Mononuclear cell (primary cell): ENCODE results near the gene PLK4. TPM values are rescaled to one million over a fixed set of nuclear protein-coding genes. Genes with fewer than 3 reads are reported as not detected.
A peak's percentile ranks its signal among the peaks of the same experiment; 100 is the strongest.
"Not testable (repeated sequence)": the region's sequence is repeated elsewhere in the genome, so short reads cannot be mapped to it uniquely, and the experiment has no call there.

Experiments used
- H3K27me3 ChIP-seq: 2 replicates; pipeline ENCODE4 v1.6.0; 2011; ENCODE audit warnings: low read length, control low read depth; ENCODE audit not compliant: insufficient read depth
- H3K4me1 ChIP-seq: 2 replicates; pipeline ENCODE4 v1.5.1; 2011; ENCODE audit warnings: mild to moderate bottlenecking, low read length, control low read depth; ENCODE audit not compliant: insufficient read depth
- H3K4me3 ChIP-seq: 2 replicates; pipeline ENCODE4 v1.5.1; 2011; ENCODE audit warnings: mild to moderate bottlenecking, low read length, moderate library complexity
- H3K9me3 ChIP-seq: 2 replicates; pipeline ENCODE4 v1.5.1; 2011; ENCODE audit warnings: low read depth, mild to moderate bottlenecking, control low read depth, low read length
- total RNA-seq: library from RNA; depleted of rRNA; stranded (reverse); fragments of >200 nt; gene quantifications from one replicate; pipeline ENCODE4 v1.2.3, GENCODE V29; 2012

Gene PLK4
- total RNA-seq, 1 donor = 4.4 TPM

DNA sequence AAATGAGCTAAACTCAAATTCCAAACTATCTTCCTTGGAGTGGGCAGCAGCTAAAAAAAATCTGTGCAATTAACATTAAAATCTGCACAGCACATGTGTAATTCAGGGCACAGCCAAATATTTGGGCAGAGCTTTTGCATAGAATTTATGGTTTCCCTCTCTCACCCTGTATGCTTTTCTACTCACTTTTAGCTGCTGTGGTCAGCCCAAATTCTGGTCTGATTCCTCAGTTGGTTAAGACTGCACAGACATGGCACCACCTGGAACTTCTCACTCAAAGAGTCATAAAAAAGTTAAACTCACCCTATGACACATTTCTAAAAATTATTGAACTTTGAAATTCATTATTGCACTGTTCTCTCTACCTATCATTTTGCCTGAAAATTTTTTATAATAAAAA lies 4.9 kb upstream of the PLK4 start:
- no peak overlapping the region for H3K4me3 ChIP-seq
- no peaks in the 10 kb centered on the region for H3K9me3 ChIP-seq
- H3K27me3 ChIP-seq = no peaks in the 10 kb centered on the region
- H3K4me1 ChIP-seq = peaks cover 4% of the 10 kb centered on the region

DNA sequence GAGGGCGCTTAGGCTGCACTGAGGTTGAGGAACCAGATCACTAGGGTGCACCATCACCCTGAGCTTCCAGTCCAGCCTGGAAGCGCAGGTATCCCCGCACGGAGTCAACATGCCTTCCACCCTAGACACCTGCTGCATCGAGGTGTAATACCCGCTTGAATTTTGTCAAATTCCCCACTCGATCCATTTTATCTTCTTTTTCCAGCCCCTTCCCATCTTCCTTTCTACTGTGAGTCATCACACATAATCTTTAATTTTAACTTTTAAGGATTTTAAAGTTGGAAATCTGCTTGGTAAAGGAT lies 821 bp downstream of the PLK4 start:
- peaks cover 11% of the 10 kb centered on the region for H3K4me1 ChIP-seq
- H3K27me3 ChIP-seq = no peaks in the 10 kb centered on the region
- H3K9me3 ChIP-seq = no peaks in the 10 kb centered on the region
- H3K4me3 ChIP-seq = peak overlapping the region; percentile 91

DNA sequence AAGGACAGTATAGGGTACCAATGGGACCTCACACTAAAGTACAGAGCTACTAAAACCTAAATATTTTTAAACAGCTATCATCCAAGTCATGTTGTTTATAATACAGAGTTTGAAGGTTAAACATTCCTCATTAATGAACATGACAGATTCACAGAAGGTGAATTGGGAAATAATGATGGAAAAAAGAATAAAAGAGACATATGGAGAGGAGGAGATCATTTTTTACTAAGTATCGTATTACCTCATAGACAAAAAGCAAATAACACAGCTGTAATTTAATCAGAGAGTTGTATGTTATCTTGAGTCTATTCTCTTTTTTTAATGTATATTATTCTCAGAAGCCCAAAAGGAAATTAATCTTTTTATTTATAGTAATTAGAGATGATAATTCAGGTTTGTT lies 7.9 kb downstream of the PLK4 start:
- no peaks in the 10 kb centered on the region for H3K9me3 ChIP-seq
- no peak overlapping the region for H3K4me3 ChIP-seq

DNA sequence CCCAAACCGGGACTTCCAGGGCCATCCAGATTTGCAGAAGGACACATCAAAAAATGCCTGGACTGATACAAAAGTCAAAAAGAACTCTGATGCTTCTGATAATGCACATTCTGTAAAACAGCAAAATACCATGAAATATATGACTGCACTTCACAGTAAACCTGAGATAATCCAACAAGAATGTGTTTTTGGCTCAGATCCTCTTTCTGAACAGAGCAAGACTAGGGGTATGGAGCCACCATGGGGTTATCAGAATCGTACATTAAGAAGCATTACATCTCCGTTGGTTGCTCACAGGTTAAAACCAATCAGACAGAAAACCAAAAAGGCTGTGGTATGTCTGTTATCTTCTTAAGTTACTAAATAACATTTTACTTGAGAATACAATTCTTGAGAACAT lies 9.2 kb downstream of the PLK4 start:
- Histone ChIP-seq H3K4me3 (no peak overlapping the region), H3K4me1 (no peaks in the 10 kb centered on the region), H3K9me3 (no peaks in the 10 kb centered on the region), H3K27me3 (no peaks in the 10 kb centered on the region)

More for the DNA sequence above, 7.9 kb downstream of the PLK4 start:
- H3K4me1 ChIP-seq = no peaks in the 10 kb centered on the region
- H3K27me3 ChIP-seq = no peaks in the 10 kb centered on the region

DNA sequence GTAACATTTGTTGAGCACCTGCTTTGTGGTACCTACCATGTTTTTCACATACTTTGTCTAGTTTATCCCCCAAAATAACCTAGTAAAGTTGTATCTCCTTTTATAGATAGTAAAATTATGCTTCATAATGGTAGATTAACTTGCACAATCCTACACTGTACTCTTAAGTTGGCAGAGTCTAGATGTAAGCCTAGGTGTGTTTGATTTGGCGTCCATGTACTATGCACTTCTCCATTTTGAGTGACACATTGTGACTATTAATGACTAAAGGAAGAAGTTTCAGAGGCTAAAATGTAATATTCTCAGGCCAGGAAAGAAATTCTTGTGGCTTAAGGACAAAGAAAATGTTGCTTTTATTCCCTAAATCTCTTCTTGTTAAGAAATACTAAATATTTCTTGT lies 15.4 kb downstream of the PLK4 start:
- H3K4me3 ChIP-seq = no peak overlapping the region
- H3K9me3 ChIP-seq = no peaks in the 10 kb centered on the region
- H3K27me3 ChIP-seq = no peaks in the 10 kb centered on the region
- H3K4me1 ChIP-seq = no peaks in the 10 kb centered on the region

DNA sequence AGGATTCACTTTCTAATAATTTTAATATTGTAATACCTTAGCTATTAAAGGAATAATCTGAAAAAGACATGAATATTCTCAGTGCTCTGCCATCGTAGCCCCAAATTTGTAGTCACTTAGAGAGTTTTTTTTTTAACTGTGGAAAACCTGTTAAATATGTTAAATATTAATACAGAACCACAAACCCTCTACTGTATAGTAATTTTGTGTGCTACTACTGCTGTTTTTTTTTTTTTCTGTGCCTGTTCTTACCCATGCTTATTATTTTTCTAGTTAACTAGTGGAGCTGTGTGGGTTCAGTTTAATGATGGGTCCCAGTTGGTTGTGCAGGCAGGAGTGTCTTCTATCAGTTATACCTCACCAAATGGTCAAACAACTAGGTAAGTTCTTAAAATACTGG lies 15.8 kb downstream of the PLK4 start:
- Histone ChIP-seq H3K27me3 (no peaks in the 10 kb centered on the region), H3K9me3 (no peaks in the 10 kb centered on the region), H3K4me1 (no peaks in the 10 kb centered on the region), H3K4me3 (no peak overlapping the region)

DNA sequence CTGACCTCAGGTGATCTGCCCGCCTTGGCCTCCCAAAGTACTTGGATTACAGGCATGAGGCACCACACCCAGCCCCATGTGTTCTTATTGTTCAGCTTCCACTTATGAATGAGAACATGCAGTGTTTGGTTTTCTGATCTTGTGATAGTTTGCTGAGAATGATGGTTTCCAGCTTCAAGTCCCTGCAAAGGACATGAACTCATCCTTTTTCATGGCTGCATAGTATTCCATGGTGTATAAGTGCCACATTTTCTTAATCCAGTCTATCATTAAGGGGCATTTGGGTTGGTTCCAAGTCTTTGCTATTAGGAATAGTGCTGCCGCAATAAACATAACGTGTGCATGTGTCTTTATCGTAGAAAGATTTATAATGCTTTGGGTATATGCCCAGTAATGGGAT lies 19.0 kb downstream of the PLK4 start:
- not testable (repeated sequence) for H3K4me3 ChIP-seq, H3K4me1 ChIP-seq, H3K9me3 ChIP-seq, H3K27me3 ChIP-seq

DNA sequence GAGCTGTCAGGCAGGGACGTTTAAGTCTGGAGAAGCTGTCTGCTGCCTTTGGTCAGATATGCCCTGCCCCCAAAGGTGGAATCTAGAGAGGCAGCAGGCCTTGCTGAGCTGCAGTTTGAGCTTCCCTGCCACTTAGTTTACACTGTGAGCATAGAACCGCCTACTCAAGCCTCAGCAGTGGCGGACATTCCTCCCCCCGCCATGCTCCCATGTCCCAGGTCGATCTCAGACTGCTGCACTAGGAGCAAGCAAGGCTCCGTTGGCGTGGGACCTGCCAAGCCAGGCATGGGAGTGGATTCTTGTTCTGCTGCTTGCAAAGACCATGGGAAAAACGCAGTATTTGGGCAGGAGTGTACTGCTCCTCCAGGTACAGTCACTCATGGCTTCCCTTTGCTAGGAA lies 24.3 kb downstream of the PLK4 start:
- Histone ChIP-seq H3K4me1 (no peaks in the 10 kb centered on the region), H3K4me3 (no peak overlapping the region), H3K9me3 (no peaks in the 10 kb centered on the region), H3K27me3 (no peaks in the 10 kb centered on the region)

DNA sequence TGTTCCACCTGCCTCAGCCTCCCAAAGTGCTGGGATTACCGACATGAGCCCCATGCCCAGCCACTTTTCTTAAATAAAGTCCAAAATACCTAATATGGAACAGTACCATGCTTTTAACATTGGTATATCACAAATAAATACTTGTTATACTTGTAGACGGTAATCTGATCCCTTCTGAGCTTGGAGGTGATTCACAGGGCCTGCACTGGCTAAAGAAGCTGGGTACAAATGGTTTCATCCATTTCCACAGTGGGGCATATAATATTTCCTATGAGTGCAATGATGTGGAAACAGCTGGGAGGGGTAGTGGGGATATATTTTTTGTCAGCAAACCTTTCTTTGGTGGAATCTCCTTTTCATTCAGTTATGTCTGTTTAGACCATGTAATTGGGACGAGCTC lies 35.8 kb downstream of the PLK4 start:
- no peaks in the 10 kb centered on the region for H3K27me3 ChIP-seq
- no peak overlapping the region for H3K4me3 ChIP-seq
- H3K9me3 ChIP-seq = no peaks in the 10 kb centered on the region
- no peaks in the 10 kb centered on the region for H3K4me1 ChIP-seq

DNA sequence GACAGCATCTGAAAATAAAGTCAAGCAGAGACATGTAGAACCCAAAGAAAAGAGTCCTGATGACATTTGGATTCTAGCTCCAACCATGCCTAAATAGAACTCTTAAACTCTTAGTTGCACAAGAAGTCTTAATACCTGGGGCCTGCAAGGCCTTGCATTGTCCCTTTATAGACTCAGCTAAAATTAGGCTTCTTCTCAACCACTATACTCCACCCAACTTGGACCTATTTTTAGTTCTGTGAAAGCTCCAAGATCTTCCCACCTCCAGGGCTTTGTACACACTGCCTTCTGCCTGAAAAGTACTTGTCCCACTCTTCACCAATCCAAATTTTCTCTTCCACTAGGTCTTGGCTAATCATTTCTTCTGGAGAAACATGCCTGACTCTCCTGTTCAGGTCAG lies 36.5 kb downstream of the PLK4 start:
- Histone ChIP-seq H3K27me3 (no peaks in the 10 kb centered on the region), H3K9me3 (no peaks in the 10 kb centered on the region), H3K4me1 (no peaks in the 10 kb centered on the region), H3K4me3 (no peak overlapping the region)

DNA sequence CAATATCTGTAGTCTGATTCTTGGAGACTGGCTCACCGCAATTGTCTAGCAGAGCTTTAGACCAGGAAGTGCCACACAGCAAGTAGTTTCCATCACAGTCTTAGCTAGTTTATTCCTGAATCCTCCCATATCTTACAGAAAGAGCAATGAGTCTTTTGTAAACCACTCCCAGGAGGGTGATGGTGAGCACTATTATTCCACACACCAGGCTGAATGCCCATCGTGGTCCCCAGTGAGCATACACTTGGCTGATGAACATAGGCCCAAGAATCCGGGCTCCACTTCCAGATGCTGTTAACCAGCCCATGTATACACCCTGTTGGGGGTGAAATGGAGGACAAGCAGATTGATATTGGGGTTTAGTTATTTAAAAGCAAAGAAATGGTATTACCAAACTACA lies 39.8 kb downstream of the PLK4 start:
- Histone ChIP-seq H3K27me3 (no peaks in the 10 kb centered on the region), H3K9me3 (no peaks in the 10 kb centered on the region), H3K4me1 (no peaks in the 10 kb centered on the region), H3K4me3 (no peak overlapping the region)

DNA sequence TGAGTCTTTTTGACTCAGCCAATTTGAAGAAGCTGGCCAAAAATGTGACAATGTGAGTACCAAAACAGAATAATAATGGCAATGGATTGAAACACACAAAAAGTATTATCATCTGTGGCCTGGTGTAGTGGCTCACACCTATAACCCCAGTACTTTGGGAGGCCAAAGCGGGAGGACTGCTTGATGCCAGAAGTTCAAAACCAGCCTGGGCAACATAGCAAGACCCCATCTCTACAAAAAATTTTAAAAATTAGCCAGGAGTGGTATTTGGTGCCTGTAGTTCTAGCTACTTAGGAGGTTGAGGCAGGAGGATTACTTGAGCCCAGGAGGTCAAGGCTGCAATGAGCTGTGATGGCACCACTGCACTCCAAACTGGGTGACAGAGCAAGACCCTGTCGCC lies 41.5 kb downstream of the PLK4 start:
- no peaks in the 10 kb centered on the region for H3K9me3 ChIP-seq

DNA sequence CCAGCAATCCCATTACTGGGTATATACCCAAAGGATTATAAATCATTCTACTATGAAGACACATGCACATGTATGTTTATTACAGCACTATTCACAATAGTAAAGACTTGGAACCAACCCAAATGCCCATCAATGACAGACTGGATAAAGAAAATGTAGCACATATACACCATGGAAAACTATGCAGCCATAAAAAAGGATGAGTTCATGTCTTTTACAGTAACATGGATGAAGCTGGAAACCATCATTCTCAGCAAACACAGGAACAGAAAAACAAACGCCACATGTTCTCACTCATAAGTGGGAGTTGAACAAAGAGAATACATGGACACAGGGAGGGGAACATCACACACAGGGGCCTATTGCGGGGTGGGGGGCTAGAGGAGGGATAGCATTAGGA lies 45.0 kb downstream of the PLK4 start:
- H3K27me3 ChIP-seq, H3K4me1 ChIP-seq, H3K9me3 ChIP-seq, H3K4me3 ChIP-seq: not testable (repeated sequence)

More for the DNA sequence above, 41.5 kb downstream of the PLK4 start:
- Histone ChIP-seq H3K4me1 (no peaks in the 10 kb centered on the region), H3K4me3 (no peak overlapping the region), H3K27me3 (no peaks in the 10 kb centered on the region)

DNA sequence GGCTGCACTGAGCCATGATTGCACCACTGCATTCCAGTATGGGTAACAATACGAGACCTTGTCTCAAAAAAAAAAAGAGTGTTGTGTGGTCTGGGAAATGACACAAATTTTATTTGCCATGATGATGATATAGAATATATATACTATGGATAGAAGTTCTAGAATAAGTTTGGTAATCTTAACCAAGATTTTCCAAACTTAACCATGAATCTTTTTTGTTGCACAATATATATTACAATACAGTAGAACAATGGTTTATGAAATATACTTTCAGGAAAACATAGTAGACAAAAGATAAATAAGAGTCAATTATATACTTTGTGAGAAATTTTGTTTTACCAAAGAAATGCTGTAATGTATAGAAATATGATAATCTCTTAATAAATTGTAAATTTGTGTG lies 49.5 kb downstream of the PLK4 start:
- H3K9me3 ChIP-seq = no peaks in the 10 kb centered on the region
- no peaks in the 10 kb centered on the region for H3K27me3 ChIP-seq
- no peaks in the 10 kb centered on the region for H3K4me1 ChIP-seq
- no peak overlapping the region for H3K4me3 ChIP-seq

DNA sequence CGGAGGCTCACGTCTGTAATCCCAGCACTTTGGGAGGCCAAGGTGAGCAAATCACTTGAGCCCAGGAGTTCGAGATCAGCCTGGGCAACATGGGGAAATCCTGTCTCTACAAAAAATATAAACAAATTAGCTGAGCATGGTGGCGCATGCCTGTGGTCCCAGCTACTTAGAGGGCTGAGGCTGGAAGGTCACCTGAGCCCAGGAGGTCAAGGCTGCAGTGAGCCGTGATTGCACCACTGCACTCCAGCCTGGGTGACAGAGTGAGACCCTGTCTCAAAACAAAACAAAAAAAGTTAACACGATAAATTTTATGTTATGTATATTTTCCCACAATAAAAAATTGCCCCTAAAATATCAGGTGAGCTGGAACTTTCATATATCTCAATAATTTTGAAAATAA lies 51.1 kb downstream of the PLK4 start:
- H3K4me3 ChIP-seq, H3K27me3 ChIP-seq: not testable (repeated sequence)

DNA sequence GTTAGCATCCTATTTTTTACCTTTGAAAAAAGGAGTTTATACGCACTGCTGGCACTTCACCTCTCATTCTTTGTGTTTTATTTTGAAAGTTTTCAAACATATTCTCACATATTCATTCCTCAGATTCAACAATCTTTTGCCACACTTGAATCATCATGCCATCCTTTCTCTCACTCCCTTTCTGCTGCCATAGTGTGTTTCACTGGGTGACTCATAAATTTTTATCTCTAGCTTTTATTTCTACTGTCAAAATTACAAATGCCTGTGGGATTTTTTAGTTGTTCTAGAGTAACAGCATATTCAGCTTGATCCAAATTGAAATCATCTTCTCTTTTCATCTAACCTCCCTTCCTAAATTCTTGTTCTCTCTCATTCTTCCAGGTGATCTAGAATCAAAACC lies 56.3 kb downstream of the PLK4 start:
- Histone ChIP-seq H3K4me1 (no peaks in the 10 kb centered on the region), H3K9me3 (no peaks in the 10 kb centered on the region), H3K27me3 (no peaks in the 10 kb centered on the region), H3K4me3 (no peak overlapping the region)

More for the DNA sequence above, 51.1 kb downstream of the PLK4 start:
- not testable (repeated sequence) for H3K9me3 ChIP-seq, H3K4me1 ChIP-seq
